NCI-H1417 (cell line): ENCODE results near the gene ZNRF4.
"Not testable (repeated sequence)": the region's sequence is repeated elsewhere in the genome, so short reads cannot be mapped to it uniquely, and the experiment has no call there.

Source experiments
- DNase-seq, 3 experiments: peaks; one replicate each; lab custom pipeline; 2025; lab: John Stamatoyannopoulos, UW

ZNRF4 gene

GRCh38 chr19:5455367-5456129 lies at the start of gene ZNRF4:
ZNRF4 (plus strand) TSS chr19:5455417; CDS start chr19:5455492, 75 bp downstream.
- no peak for DNase-seq

GRCh38 chr19:5406198-5406597 lies 49.0 kb upstream of the ZNRF4 start:
- DNase-seq = not testable (repeated sequence)

- DNase-seq = no peak
Observed at GRCh38 chr19:5406816-5407215, 48.4 kb upstream of the ZNRF4 start.

- DNase-seq = no peak
Observed at GRCh38 chr19:5407356-5407755, 47.9 kb upstream of the ZNRF4 start.

- peak in 2 of 3 experiments; percentile 39 to 76 for DNase-seq
Observed at GRCh38 chr19:5417495-5418436, 37.5 kb upstream of the ZNRF4 start.

- no peak for DNase-seq
Observed at GRCh38 chr19:5418677-5419076, 36.5 kb upstream of the ZNRF4 start.

GRCh38 chr19:5420953-5421352 lies 34.3 kb upstream of the ZNRF4 start:
- DNase-seq = no peak

GRCh38 chr19:5423567-5424125 lies 31.6 kb upstream of the ZNRF4 start:
- no peak for DNase-seq

- DNase-seq = no peak
Observed at GRCh38 chr19:5424192-5424973, 30.8 kb upstream of the ZNRF4 start.

- DNase-seq = no peak
Observed at GRCh38 chr19:5425260-5425659, 30.0 kb upstream of the ZNRF4 start.

- DNase-seq = no peak
Observed at GRCh38 chr19:5430237-5430636, 25.0 kb upstream of the ZNRF4 start.

GRCh38 chr19:5432687-5433086 lies 22.5 kb upstream of the ZNRF4 start:
- no peak for DNase-seq

GRCh38 chr19:5434351-5434917 lies 20.8 kb upstream of the ZNRF4 start:
- DNase-seq = no peak

- no peak for DNase-seq
Observed at GRCh38 chr19:5434970-5435641, 20.1 kb upstream of the ZNRF4 start.

- no peak for DNase-seq
Observed at GRCh38 chr19:5435642-5436017, 19.6 kb upstream of the ZNRF4 start.

- DNase-seq = peak in 2 of 3 experiments; percentile 72 to 87
Observed at GRCh38 chr19:5436106-5436947, 18.9 kb upstream of the ZNRF4 start.

GRCh38 chr19:5436948-5437306 lies 18.3 kb upstream of the ZNRF4 start:
- no peak for DNase-seq

- not testable (repeated sequence) for DNase-seq
Observed at GRCh38 chr19:5438756-5439155, 16.5 kb upstream of the ZNRF4 start.

GRCh38 chr19:5439452-5439851 lies 15.8 kb upstream of the ZNRF4 start:
- DNase-seq = no peak

- DNase-seq = no peak
Observed at GRCh38 chr19:5440299-5440698, 14.9 kb upstream of the ZNRF4 start.
